Activated CD4-positive, alpha-beta T cell treated with anti-CD3 and anti-CD28 coated beads for 24 hours (primary cell): ENCODE data around the gene SPIN2A.
"Not testable (repeated sequence)": the region's sequence is repeated elsewhere in the genome, so short reads cannot be mapped to it uniquely, and the experiment has no call there.

ENCODE experiments used
- DNase-seq, 2 donors: peaks; one replicate each; pipeline ENCODE4 v3.0.0-alpha.2; 2020; ENCODE audit warnings: low read depth in 2 of 2

Gene SPIN2A

DNA sequence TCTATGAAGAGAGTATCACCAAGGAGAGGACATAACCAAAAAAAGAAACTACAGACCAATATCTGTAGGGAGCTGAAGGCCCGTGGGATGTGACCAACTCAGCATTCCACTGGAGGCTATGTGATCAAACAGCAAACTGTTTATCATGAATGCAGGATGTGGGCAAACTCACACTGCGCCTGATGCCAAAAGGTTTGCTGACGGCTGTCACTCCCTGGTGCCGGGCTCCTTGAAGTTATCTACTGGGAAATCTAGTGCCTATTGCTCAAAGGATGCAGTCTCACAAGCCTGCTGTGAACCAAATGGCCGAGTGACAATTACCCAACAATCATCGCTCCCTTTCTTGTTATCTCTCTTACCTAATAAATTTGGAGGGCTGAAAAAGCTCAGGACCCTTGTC, 34.3 kb downstream of the SPIN2A start:
- not testable (repeated sequence) for DNase-seq
